Testis (tissue), 2 donors: ENCODE results near the gene DRC7.

Experiments used
- CTCF ChIP-seq, 3 experiments: fragments of 450-650 bp in 2 of 3; fragments of 200-600 bp in 1 of 3; sonication (generic) in 1 of 3; IDR thresholded peaks; one replicate each; pipeline ENCODE4 v1.5.1; 2016 to 2019; ENCODE audit warnings: antibody characterized with exemption in 3 of 3, mild to moderate bottlenecking in 2 of 3, moderate library complexity in 1 of 3
- POLR2A ChIP-seq: fragments of 450-650 bp; IDR thresholded peaks from one replicate; pipeline ENCODE4 v1.6.1; 2017; ENCODE audit warnings: antibody characterized with exemption, mild to moderate bottlenecking, moderate library complexity

GRCh38 chr16:57685633-57686032, 9.0 kb upstream of the DRC7 start:
- TF ChIP-seq CTCF (IDR thresholded peaks at IDR 0.05) (no peak), POLR2A (no peak)
